H1 (cell line): Measurements from ENCODE around the gene DOCK11. TPM values are rescaled to one million over a fixed set of nuclear protein-coding genes. Genes with fewer than 3 reads are reported as not detected.

Experiments
- CTCF ChIA-PET: fragments of 300-600 bp; sonication (Branson Sonifier 250); formaldehyde crosslinking; loops from one replicate; lab custom pipeline; 2021; ENCODE audit not compliant: partially characterized antibody; lab: Charles Lee
- POLR2A ChIA-PET: fragments of 300-600 bp; sonication (Branson Sonifier 250); formaldehyde crosslinking; loops from one replicate; lab custom pipeline; 2021; ENCODE audit warnings: inconsistent platforms; ENCODE audit not compliant: partially characterized antibody; lab: Charles Lee
- DNase-seq, 2 experiments: peaks; one replicate each; pipeline versions ENCODE4 v3.0.0 to v3.0.0-alpha.2; 2010 to 2022; ENCODE audit warnings: low spot score in 2 of 2, low read depth in 1 of 2, mixed read lengths in 1 of 2
- FAIRE-seq: peaks from 2 replicates; lab custom pipeline; 2011; peaks lifted over from hg19 to GRCh38; lab: Jason Lieb, UNC
- H2AFZ ChIP-seq: 2 replicates; pipeline ENCODE4 v1.8.1; 2012; ENCODE audit warnings: low read length, inconsistent platforms
- H2AK5ac ChIP-seq: 2 replicates; pipeline ENCODE4 v1.6.1; 2013; ENCODE audit warnings: low read depth, low read length
- H2BK120ac ChIP-seq: replicated peaks from 2 replicates; pipeline ENCODE3; 2013; ENCODE audit warnings: low read depth, low read length, inconsistent platforms
- H2BK12ac ChIP-seq: 2 replicates; pipeline ENCODE4 v1.6.1; 2013; ENCODE audit warnings: low read depth, low read length
- H2BK15ac ChIP-seq: 2 replicates; pipeline ENCODE4 v1.6.1; 2013; ENCODE audit warnings: low read length
- H2BK20ac ChIP-seq: 2 replicates; pipeline ENCODE4 v1.6.1; 2013; ENCODE audit warnings: low read length
- H2BK5ac ChIP-seq: 2 replicates; pipeline ENCODE4 v1.6.1; 2013; ENCODE audit warnings: low read depth, low read length
- H3K14ac ChIP-seq: 2 replicates; pipeline ENCODE4 v1.6.1; 2013; ENCODE audit warnings: inconsistent platforms; ENCODE audit not compliant: insufficient read length
- H3K18ac ChIP-seq: 2 replicates; pipeline ENCODE4 v1.6.1; 2013; ENCODE audit warnings: low read length; ENCODE audit errors: extremely low read depth
- H3K23ac ChIP-seq: 2 replicates; pipeline ENCODE4 v1.6.1; 2013; ENCODE audit warnings: inconsistent platforms; ENCODE audit not compliant: insufficient read length
- H3K23me2 ChIP-seq: 2 replicates; pipeline ENCODE4 v1.6.1; 2013; ENCODE audit warnings: low read depth, low read length
- H3K27ac ChIP-seq: 2 replicates; pipeline ENCODE4 v1.6.1; 2011; ENCODE audit warnings: low read depth, low read length, inconsistent platforms
- H3K27me3 ChIP-seq, 4 experiments: replicated peaks in 1 of 4; 1 replicate in 1 of 4; 2 replicates in 3 of 4; pipeline versions ENCODE4 v1.6.1 to v1.8.1; 2011 to 2013; ENCODE audit warnings: low read length in 3 of 4, mild to moderate bottlenecking in 3 of 4, inconsistent platforms in 2 of 4, mixed read lengths in 2 of 4, moderate library complexity in 1 of 4; ENCODE audit not compliant: control insufficient read depth in 3 of 4, insufficient read depth in 3 of 4; ENCODE audit errors: extremely low read depth in 1 of 4
- H3K36me3 ChIP-seq, 4 experiments: 2 replicates each; pipeline versions ENCODE4 v1.6.1 to v1.8.1; 2011 to 2013; ENCODE audit warnings: mild to moderate bottlenecking in 4 of 4, low read length in 3 of 4, moderate library complexity in 2 of 4, control low read depth in 1 of 4, inconsistent platforms in 1 of 4; ENCODE audit not compliant: insufficient read depth in 4 of 4, control insufficient read depth in 2 of 4
- H3K4ac ChIP-seq: replicated peaks from 2 replicates; pipeline ENCODE3; 2013; ENCODE audit warnings: low read length, low read depth, mixed read lengths, inconsistent platforms; ENCODE audit not compliant: insufficient read length
- H3K4me1 ChIP-seq, 4 experiments: replicated peaks in 1 of 4; 1 replicate in 1 of 4; 2 replicates in 3 of 4; pipeline versions ENCODE4 v1.6.1 to v1.8.1; 2011 to 2013; ENCODE audit warnings: low read length in 3 of 4, inconsistent platforms in 2 of 4, mixed read lengths in 1 of 4; ENCODE audit not compliant: insufficient read depth in 4 of 4, control insufficient read depth in 3 of 4
- H3K4me2 ChIP-seq, 2 experiments: 2 replicates each; pipeline versions ENCODE4 v1.6.1 to v1.8.1; 2011 to 2013; ENCODE audit warnings: low read depth in 2 of 2, low read length in 2 of 2, control low read depth in 1 of 2, inconsistent platforms in 1 of 2, mild to moderate bottlenecking in 1 of 2; ENCODE audit not compliant: insufficient read depth in 1 of 2
- H3K4me3 ChIP-seq, 4 experiments: fragments of 200-600, 300-600 bp in 1 of 4; sonication (generic), shearing (Covaris generic), sonication (Bioruptor Twin) in 1 of 4; 2 replicates each; pipeline versions ENCODE4 v1.5.1 to v1.8.1; 2011 to 2016; ENCODE audit warnings: low read length in 4 of 4, low read depth in 3 of 4, control low read depth in 2 of 4, inconsistent platforms in 2 of 4, mild to moderate bottlenecking in 2 of 4, mixed read lengths in 1 of 4, moderate library complexity in 1 of 4; ENCODE audit not compliant: insufficient read depth in 2 of 4; ENCODE audit errors: extremely low read depth in 1 of 4
- H3K56ac ChIP-seq: replicated peaks from 2 replicates; pipeline ENCODE3; 2013; ENCODE audit warnings: low read depth, mild to moderate bottlenecking, mixed read lengths, low read length, inconsistent platforms; ENCODE audit not compliant: insufficient read length
- H3K79me1 ChIP-seq: 2 replicates; pipeline ENCODE4 v1.6.1; 2013; ENCODE audit warnings: low read depth, low read length, control low read depth
- H3K79me2 ChIP-seq, 2 experiments: 2 replicates each; pipeline versions ENCODE4 v1.6.1 to v1.8.1; 2012 to 2013; ENCODE audit warnings: low read length in 2 of 2, mild to moderate bottlenecking in 2 of 2, inconsistent platforms in 1 of 2; ENCODE audit not compliant: insufficient read depth in 2 of 2, control insufficient read depth in 1 of 2
- H3K9ac ChIP-seq, 4 experiments: replicated peaks in 1 of 4; 1 replicate in 1 of 4; 2 replicates in 3 of 4; pipeline versions ENCODE4 v1.6.1 to v1.8.1; 2011 to 2013; ENCODE audit warnings: low read depth in 3 of 4, low read length in 3 of 4, control low read depth in 2 of 4, mild to moderate bottlenecking in 2 of 4, moderate library complexity in 2 of 4, inconsistent platforms in 1 of 4; ENCODE audit errors: extremely low read depth in 1 of 4
- H3K9me3 ChIP-seq, 2 experiments: 2 replicates each; pipeline versions ENCODE4 v1.6.1 to v1.8.1; 2012 to 2013; ENCODE audit warnings: mild to moderate bottlenecking in 2 of 2, moderate library complexity in 2 of 2, control low read depth in 1 of 2, inconsistent platforms in 1 of 2, low read depth in 1 of 2, low read length in 1 of 2, mixed read lengths in 1 of 2; ENCODE audit not compliant: insufficient read depth in 2 of 2
- H4K20me1 ChIP-seq, 2 experiments: replicated peaks in 1 of 2; 2 replicates each; pipeline versions ENCODE3 to v1.8.1; 2011 to 2013; ENCODE audit warnings: inconsistent platforms in 2 of 2, low read length in 2 of 2, mild to moderate bottlenecking in 1 of 2; ENCODE audit not compliant: insufficient read depth in 2 of 2, control insufficient read depth in 1 of 2
- H4K5ac ChIP-seq: 2 replicates; pipeline ENCODE4 v1.6.1; 2013; ENCODE audit warnings: low read length, low read depth, mixed read lengths, inconsistent platforms; ENCODE audit not compliant: insufficient read length
- H4K8ac ChIP-seq: 2 replicates; pipeline ENCODE4 v1.8.0; 2013; ENCODE audit warnings: mild to moderate bottlenecking, moderate library complexity, low read length, inconsistent platforms; ENCODE audit not compliant: insufficient read depth; ENCODE audit errors: extremely low read depth
- H4K91ac ChIP-seq: replicated peaks from 2 replicates; pipeline ENCODE3; 2013; ENCODE audit warnings: low read length, mixed read lengths, inconsistent platforms; ENCODE audit not compliant: insufficient read length
- BACH1 ChIP-seq: IDR thresholded peaks from 2 replicates; pipeline ENCODE4 v1.6.1; 2012; ENCODE audit warnings: low read length, improper control_type of control experiment
- BCL11A ChIP-seq, 2 experiments: IDR thresholded peaks; one replicate each; pipeline ENCODE4 v1.6.1; 2011; ENCODE audit warnings: low read depth in 2 of 2, low read length in 2 of 2, mild to moderate bottlenecking in 2 of 2
- BRCA1 ChIP-seq: IDR thresholded peaks from 2 replicates; pipeline ENCODE4 v1.6.1; 2012; ENCODE audit warnings: low read depth, low read length, improper control_type of control experiment
- CHD2 ChIP-seq: IDR thresholded peaks from 2 replicates; pipeline ENCODE4 v1.6.1; 2012; ENCODE audit warnings: low read length, improper control_type of control experiment
- EGR1 ChIP-seq: IDR thresholded peaks from 2 replicates; pipeline ENCODE4 v1.6.1; 2011; ENCODE audit warnings: low read depth, low read length, borderline replicate concordance
- EP300 ChIP-seq, 2 experiments: IDR thresholded peaks; 1 replicate in 1 of 2; 2 replicates in 1 of 2; pipeline ENCODE4 v1.6.1; 2011 to 2012; ENCODE audit warnings: low read depth in 2 of 2, low read length in 2 of 2, mild to moderate bottlenecking in 2 of 2, borderline replicate concordance in 1 of 2, inconsistent platforms in 1 of 2, moderate library complexity in 1 of 2
- KDM1A ChIP-seq: fragments of 200-600, 300-600 bp; sonication (generic); IDR thresholded peaks from 2 replicates; pipeline ENCODE4 v1.7.1; 2016; ENCODE audit warnings: mild to moderate bottlenecking, low read length, borderline replicate concordance
- KDM4A ChIP-seq: IDR thresholded peaks from one replicate; pipeline ENCODE4 v1.7.1; 2012; ENCODE audit warnings: low read depth, mild to moderate bottlenecking, moderate library complexity, low read length, inconsistent platforms; ENCODE audit not compliant: severe bottlenecking
- NANOG ChIP-seq: IDR thresholded peaks from 2 replicates; pipeline ENCODE4 v1.6.1; 2011; ENCODE audit warnings: low read length, low read depth, mild to moderate bottlenecking, inconsistent platforms; ENCODE audit not compliant: insufficient read depth, poor library complexity, severe bottlenecking
- SIX5 ChIP-seq: IDR thresholded peaks from 2 replicates; pipeline ENCODE4 v1.6.1; 2011; ENCODE audit warnings: mild to moderate bottlenecking, low read depth, low read length
- SP1 ChIP-seq: IDR thresholded peaks from 2 replicates; pipeline ENCODE4 v1.6.1; 2011; ENCODE audit warnings: low read depth, low read length
- SP4 ChIP-seq: IDR thresholded peaks from 2 replicates; pipeline ENCODE4 v1.6.1; 2012; ENCODE audit warnings: low read length, inconsistent platforms
- SRF ChIP-seq: IDR thresholded peaks from 2 replicates; pipeline ENCODE4 v1.6.1; 2011; ENCODE audit warnings: mild to moderate bottlenecking, low read depth, low read length, moderate library complexity
- SUZ12 ChIP-seq: fragments of 200-600 bp; sonication (generic); IDR thresholded peaks from 2 replicates; pipeline ENCODE4 v1.6.1; 2012; ENCODE audit warnings: mild to moderate bottlenecking, inconsistent platforms, low read length, moderate library complexity, mixed read lengths
- TCF12 ChIP-seq: IDR thresholded peaks from 2 replicates; pipeline ENCODE4 v1.6.1; 2011; ENCODE audit warnings: low read depth, mild to moderate bottlenecking, low read length
- ZNF274 ChIP-seq: IDR thresholded peaks from 2 replicates; pipeline ENCODE4 v1.7.0; 2012; ENCODE audit warnings: low read length, borderline replicate concordance; ENCODE audit errors: extremely low read depth
- WGBS, 2 experiments: shearing (Covaris generic) in 1 of 2; methylation state at CpG; one replicate each; pipeline versions ENCODE4 v1.1.6 to v1.1.7; 2013 to 2015; ENCODE audit warnings: low lambda C conversion rate in 2 of 2, mixed read lengths in 2 of 2, inconsistent platforms in 1 of 2, low coverage in 1 of 2, missing lambda C conversion rate in 1 of 2; ENCODE audit not compliant: insufficient replicate concordance in 2 of 2, insufficient coverage in 1 of 2, insufficient read length in 1 of 2; ENCODE audit errors: extremely low coverage in 1 of 2, missing lambda C conversion rate in 1 of 2; 5-methylcytosine and 5-hydroxymethylcytosine counted together
- polyA plus RNA-seq, 7 experiments: library from polyadenylated mRNA; depleted of rRNA in 3 of 7; stranded (reverse) in 5 of 7; unstranded in 2 of 7; fragments of >200 nt in 5 of 7; fragments of 200-250 nt in 2 of 7; gene quantifications; 1 replicate in 5 of 7; 2 replicates in 1 of 7; 4 replicates in 1 of 7; pipeline versions ENCODE4 v1.2.1 to v1.2.3, GENCODE V29; 2011 to 2013; ENCODE audit warnings: missing spikeins in 2 of 7, mixed read lengths in 2 of 7
- total RNA-seq: library from RNA; stranded (reverse); fragmentation: NEBNext Ultra II Directional; extraction: Animal tissue kit (Norgen Biotek cat#: 25700); gene quantifications from 2 replicates; pipeline ENCODE4 v1.2.1, GENCODE V29; 2021

DOCK11 gene
- total and polyA plus RNA-seq, 2 of the 8 experiments (the other 6 are each of a cell fraction or from before 2014, with no cell fraction given) = 4.9 to 12.0 TPM

DNA sequence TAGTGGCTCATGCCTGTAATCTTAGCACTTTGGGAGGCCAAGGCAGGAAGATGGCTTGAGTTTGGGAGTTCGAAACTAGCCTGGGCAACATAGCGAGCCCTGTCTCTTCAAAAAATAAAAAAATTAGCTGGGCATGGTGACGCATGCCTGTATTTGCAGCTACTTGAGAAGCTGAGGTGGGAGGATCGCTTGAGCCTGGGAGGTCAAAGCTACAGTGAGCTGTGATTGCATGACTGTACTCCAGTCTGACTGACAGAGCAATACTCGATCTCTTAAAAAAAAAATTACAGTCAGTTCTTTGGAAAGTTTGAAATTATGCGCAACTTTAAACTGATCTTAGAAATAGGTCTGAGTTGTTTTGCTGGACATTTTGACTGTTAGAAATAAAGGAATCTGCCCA is 55.8 kb downstream of the DOCK11 start:
- Histone ChIP-seq H3K9me3 (no peaks in the 10 kb centered on the region), H3K9ac (no peak overlapping the region), H2BK20ac (no peak overlapping the region), H3K23ac (no peak overlapping the region), H2BK5ac (no peak overlapping the region), H4K91ac (no peak overlapping the region), H3K4me1 (no peaks in the 10 kb centered on the region), H3K23me2 (no peaks in the 10 kb centered on the region), H2AK5ac (no peak overlapping the region), H3K79me1 (no peaks in the 10 kb centered on the region), H3K18ac (no peak overlapping the region), H3K27me3 (no peaks in the 10 kb centered on the region), H3K27ac (no peak overlapping the region), H3K36me3 (no peaks in the 10 kb centered on the region), H3K14ac (no peak overlapping the region), H3K4me3 (no peak overlapping the region), H4K5ac (no peak overlapping the region), H2BK15ac (no peak overlapping the region), H3K56ac (no peak overlapping the region), H4K8ac (no peak overlapping the region), H2BK12ac (no peak overlapping the region), H3K4ac (no peak overlapping the region), H2AFZ (no peak overlapping the region), H4K20me1 (no peaks in the 10 kb centered on the region), H3K4me2 (no peak overlapping the region), H2BK120ac (no peak overlapping the region), H3K79me2 (no peaks in the 10 kb centered on the region)
- no peak for DNase-seq
- CTCF ChIA-PET = interaction anchor here (1.1 to 1.8 kb wide), 2 partner anchors 50 to 92 kb away, joined by 3 to 9 read pairs; no protein-coding TSS in a partner anchor
- POLR2A ChIA-PET = interaction anchor here (0.6 kb wide), 1 partner anchor 1070 kb away, joined by 3 read pairs; no protein-coding TSS in a partner anchor
- no peak for FAIRE-seq
- TF ChIP-seq SP4 (no peak), NANOG (no peak), BCL11A (IDR thresholded peaks at IDR 0.05; ENCODE audit: low read depth in 2 of 2, low read length in 2 of 2) (no peak), SIX5 (no peak), KDM4A (no peak), SP1 (no peak), SUZ12 (no peak), TCF12 (no peak), SRF (no peak), BRCA1 (no peak), ZNF274 (no peak), EP300 (IDR thresholded peaks at IDR 0.05; ENCODE audit: borderline replicate concordance in 1 of 2, low read depth in 2 of 2, low read length in 2 of 2) (no peak), EGR1 (no peak), BACH1 (no peak), CHD2 (no peak), KDM1A (no peak)
- WGBS, 2 experiments = 85% methylated on average over 4 of the region's 6 CpGs; no CpG with 5 or more reads in 1 of the 2 experiments
